KBM-7 (cell line): ENCODE measurements around the gene FOXK1.
A peak's percentile ranks its signal among the peaks of the same experiment; 100 is the strongest.
"Not testable (repeated sequence)": the region's sequence is repeated elsewhere in the genome, so short reads cannot be mapped to it uniquely, and the experiment has no call there.

Experiments
- DNase-seq: peaks from one replicate; pipeline ENCODE4 v3.0.0-alpha.2; 2015
- in situ Hi-C: fragments of 300-500 bp; cut with MboI; formaldehyde crosslinking; loops from 2 replicates; pipeline ENCODE4 v1.14.3; 2020; ENCODE audit warnings: low sequenced_read_pairs, low pct_unique_long_range_greater_than_20kb, mixed read lengths

FOXK1 gene

GRCh38 chr7:4692622-4693021 lies 10.5 kb downstream of the FOXK1 start:
- in situ Hi-C loops, DNase-seq: not testable (repeated sequence)

- in situ Hi-C loops: no loop called here
- DNase-seq: no peak
Measured at GRCh38 chr7:4693152-4693551, 11.1 kb downstream of the FOXK1 start.

- no peak for DNase-seq
- in situ Hi-C loops: no loop called here
Measured at GRCh38 chr7:4693749-4694148, 11.7 kb downstream of the FOXK1 start.

GRCh38 chr7:4694305-4694704 lies 12.2 kb downstream of the FOXK1 start:
- DNase-seq: no peak
- in situ Hi-C loops: no loop called here

- no peak for DNase-seq
- in situ Hi-C loops: no loop called here
Measured at GRCh38 chr7:4698707-4699275, 16.7 kb downstream of the FOXK1 start.

GRCh38 chr7:4699841-4700240 lies 17.7 kb downstream of the FOXK1 start:
- in situ Hi-C loops: no loop called here
- DNase-seq: no peak

GRCh38 chr7:4700577-4701235 lies 18.6 kb downstream of the FOXK1 start:
- in situ Hi-C loops: no loop called here
- DNase-seq: no peak

GRCh38 chr7:4702961-4703512 lies 20.9 kb downstream of the FOXK1 start:
- in situ Hi-C loops: no loop called here
- DNase-seq: no peak

- DNase-seq: no peak
- in situ Hi-C loops: no loop called here
Measured at GRCh38 chr7:4703532-4703931, 21.4 kb downstream of the FOXK1 start.

GRCh38 chr7:4706384-4707216 lies 24.5 kb downstream of the FOXK1 start:
- DNase-seq: no peak
- in situ Hi-C loops: no loop called here

GRCh38 chr7:4707217-4707741 lies 25.2 kb downstream of the FOXK1 start:
- in situ Hi-C loops: no loop called here

GRCh38 chr7:4707980-4708411 lies 25.9 kb downstream of the FOXK1 start:
- in situ Hi-C loops: no loop called here
- DNase-seq: no peak

More at GRCh38 chr7:4707217-4707741, 25.2 kb downstream of the FOXK1 start:
- no peak for DNase-seq

GRCh38 chr7:4709187-4709586 lies 27.1 kb downstream of the FOXK1 start:
- DNase-seq: no peak
- in situ Hi-C loops: no loop called here

- no peak for DNase-seq
- in situ Hi-C loops: no loop called here
Measured at GRCh38 chr7:4711093-4711492, 29.0 kb downstream of the FOXK1 start.

GRCh38 chr7:4711634-4712033 lies 29.5 kb downstream of the FOXK1 start:
- in situ Hi-C loops: no loop called here

GRCh38 chr7:4712281-4713182 lies 30.4 kb downstream of the FOXK1 start:
- no peak for DNase-seq
- in situ Hi-C loops: no loop called here

More at GRCh38 chr7:4711634-4712033, 29.5 kb downstream of the FOXK1 start:
- no peak for DNase-seq

GRCh38 chr7:4713183-4713784 lies 31.2 kb downstream of the FOXK1 start:
- in situ Hi-C loops: no loop called here
- peak; percentile 17 for DNase-seq

- in situ Hi-C loops: no loop called here
- no peak for DNase-seq
Measured at GRCh38 chr7:4714161-4714700, 32.1 kb downstream of the FOXK1 start.
